Vagina (tissue), 2 donors: ENCODE data around the gene ZIC4. TPM values are rescaled to one million over a fixed set of nuclear protein-coding genes. Genes with fewer than 3 reads are reported as not detected.

Experiments
- DNase-seq, 2 donors: peaks; one replicate each; pipeline ENCODE4 v3.0.0-alpha.2; 2017; ENCODE audit errors: extremely low spot score in 2 of 2
- H3K27ac ChIP-seq: fragments of 200-600 bp; sonication (generic); one replicate; pipeline ENCODE4 v1.5.1; 2019
- H3K27me3 ChIP-seq: fragments of 200-600 bp; sonication (generic); one replicate; pipeline ENCODE4 v1.5.1; 2019
- H3K36me3 ChIP-seq, 2 donors: fragments of 200-600 bp; sonication (generic); one replicate each; pipeline ENCODE4 v1.5.1; 2017 to 2019
- H3K4me1 ChIP-seq: fragments of 200-600 bp; sonication (generic); one replicate; pipeline ENCODE4 v1.5.1; 2019
- H3K4me3 ChIP-seq, 2 donors: fragments of 200-600 bp; sonication (generic); 1 replicate in 1 of 2; 2 replicates in 1 of 2; pipeline ENCODE4 v1.5.1; 2016 to 2019
- H3K9me3 ChIP-seq: fragments of 200-600 bp; sonication (generic); one replicate; pipeline ENCODE4 v1.5.1; 2019
- POLR2A ChIP-seq, 2 donors: fragments of 450-650 bp; IDR thresholded peaks; one replicate each; pipeline ENCODE4 v1.6.1; 2017; ENCODE audit warnings: antibody characterized with exemption in 2 of 2, mild to moderate bottlenecking in 2 of 2, moderate library complexity in 2 of 2
- POLR2AphosphoS5 ChIP-seq, 2 donors: sonication (generic); formaldehyde crosslinking; IDR thresholded peaks; one replicate each; pipeline ENCODE4 v1.9.0; 2017; ENCODE audit warnings: antibody characterized with exemption in 2 of 2, mild to moderate bottlenecking in 2 of 2, low read depth in 1 of 2; ENCODE audit not compliant: insufficient read depth in 1 of 2
- intact Hi-C: fragments of 100-400 bp; cut with DNase I; formaldehyde crosslinking; loops from one replicate; pipeline ENCODE4 v1.15.1; 2023
- total RNA-seq: library from RNA; depleted of rRNA; stranded (reverse); fragments of >200 nt; gene quantifications from one replicate; pipeline ENCODE4 v1.2.3, GENCODE V29; 2016
- TF ChIP-seq, protein P1 (sequence below), 3 experiments: fragments of 450-650 bp in 2 of 3; fragments of 200-600 bp in 1 of 3; sonication (generic) in 1 of 3; IDR thresholded peaks; one replicate each; pipeline ENCODE4 v1.5.1; 2017 to 2019; ENCODE audit warnings: antibody characterized with exemption in 3 of 3, mild to moderate bottlenecking in 2 of 3, moderate library complexity in 2 of 3

ZIC4 gene
- total RNA-seq, 1 donor from 2014 or later: not detected

DNA sequence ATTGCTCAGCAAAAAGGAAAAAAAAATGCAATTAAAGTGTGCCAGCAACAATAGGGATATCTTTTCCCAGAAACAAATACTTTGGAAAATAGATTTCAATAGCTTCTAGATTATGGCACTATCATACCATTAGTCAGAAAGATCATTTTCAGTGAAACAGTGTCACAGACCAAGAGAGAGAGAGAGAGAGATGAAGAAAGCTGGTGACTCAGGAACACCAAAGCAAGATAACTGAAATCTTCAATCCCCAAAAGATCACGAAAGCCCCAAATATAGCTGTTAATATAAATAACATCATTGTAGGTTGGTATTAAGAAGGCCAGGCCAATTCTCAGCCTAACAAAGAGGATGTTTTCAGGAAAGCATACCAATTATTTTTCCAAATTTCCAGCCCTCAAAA is 57.4 kb downstream of the ZIC4 start:
- intact Hi-C loops: no loop called here
- no peak for DNase-seq
- Histone ChIP-seq H3K27me3 (no peaks in the 10 kb centered on the region), H3K27ac (no peak overlapping the region), H3K36me3 (no peaks in the 10 kb centered on the region), H3K4me1 (no peaks in the 10 kb centered on the region), H3K9me3 (no peaks in the 10 kb centered on the region), H3K4me3 (no peak overlapping the region)
- no peak for TF ChIP-seq POLR2A (IDR thresholded peaks at IDR 0.05)
- TF ChIP-seq, protein P1, sequence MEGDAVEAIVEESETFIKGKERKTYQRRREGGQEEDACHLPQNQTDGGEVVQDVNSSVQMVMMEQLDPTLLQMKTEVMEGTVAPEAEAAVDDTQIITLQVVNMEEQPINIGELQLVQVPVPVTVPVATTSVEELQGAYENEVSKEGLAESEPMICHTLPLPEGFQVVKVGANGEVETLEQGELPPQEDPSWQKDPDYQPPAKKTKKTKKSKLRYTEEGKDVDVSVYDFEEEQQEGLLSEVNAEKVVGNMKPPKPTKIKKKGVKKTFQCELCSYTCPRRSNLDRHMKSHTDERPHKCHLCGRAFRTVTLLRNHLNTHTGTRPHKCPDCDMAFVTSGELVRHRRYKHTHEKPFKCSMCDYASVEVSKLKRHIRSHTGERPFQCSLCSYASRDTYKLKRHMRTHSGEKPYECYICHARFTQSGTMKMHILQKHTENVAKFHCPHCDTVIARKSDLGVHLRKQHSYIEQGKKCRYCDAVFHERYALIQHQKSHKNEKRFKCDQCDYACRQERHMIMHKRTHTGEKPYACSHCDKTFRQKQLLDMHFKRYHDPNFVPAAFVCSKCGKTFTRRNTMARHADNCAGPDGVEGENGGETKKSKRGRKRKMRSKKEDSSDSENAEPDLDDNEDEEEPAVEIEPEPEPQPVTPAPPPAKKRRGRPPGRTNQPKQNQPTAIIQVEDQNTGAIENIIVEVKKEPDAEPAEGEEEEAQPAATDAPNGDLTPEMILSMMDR (IDR thresholded peaks at IDR 0.05): no peak
- no peak for TF ChIP-seq POLR2AphosphoS5 (IDR thresholded peaks at IDR 0.05; ENCODE audit: insufficient read depth in 1 of 2, low read depth in 1 of 2)

DNA sequence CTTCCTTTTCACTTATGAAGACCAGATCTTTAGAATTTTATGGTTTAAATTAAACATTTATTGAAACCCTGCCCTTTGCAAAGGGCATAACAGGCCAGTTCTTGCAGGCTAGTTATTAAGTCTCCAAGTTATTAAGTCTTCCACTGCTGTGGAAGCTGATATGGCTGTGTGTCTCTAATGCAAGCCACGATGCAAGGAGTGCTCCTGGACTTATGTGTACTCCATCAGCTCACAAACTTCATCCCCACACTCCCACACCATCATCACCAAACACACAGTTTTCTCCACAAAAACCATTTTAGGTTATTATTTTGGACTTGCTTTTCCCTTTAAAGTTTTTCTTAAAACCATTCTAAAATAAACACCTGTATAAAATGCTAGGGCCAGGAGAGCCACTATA is 62.4 kb downstream of the ZIC4 start:
- Histone ChIP-seq H3K27ac (no peak overlapping the region), H3K27me3 (no peaks in the 10 kb centered on the region), H3K9me3 (no peaks in the 10 kb centered on the region), H3K4me3 (no peak overlapping the region), H3K4me1 (no peaks in the 10 kb centered on the region), H3K36me3 (no peaks in the 10 kb centered on the region)
- intact Hi-C loops: no loop called here
- DNase-seq: no peak
- TF ChIP-seq, protein P1 (IDR thresholded peaks at IDR 0.05): no peak
- no peak for TF ChIP-seq POLR2A (IDR thresholded peaks at IDR 0.05)
- TF ChIP-seq POLR2AphosphoS5 (IDR thresholded peaks at IDR 0.05; ENCODE audit: insufficient read depth in 1 of 2, low read depth in 1 of 2): no peak

DNA sequence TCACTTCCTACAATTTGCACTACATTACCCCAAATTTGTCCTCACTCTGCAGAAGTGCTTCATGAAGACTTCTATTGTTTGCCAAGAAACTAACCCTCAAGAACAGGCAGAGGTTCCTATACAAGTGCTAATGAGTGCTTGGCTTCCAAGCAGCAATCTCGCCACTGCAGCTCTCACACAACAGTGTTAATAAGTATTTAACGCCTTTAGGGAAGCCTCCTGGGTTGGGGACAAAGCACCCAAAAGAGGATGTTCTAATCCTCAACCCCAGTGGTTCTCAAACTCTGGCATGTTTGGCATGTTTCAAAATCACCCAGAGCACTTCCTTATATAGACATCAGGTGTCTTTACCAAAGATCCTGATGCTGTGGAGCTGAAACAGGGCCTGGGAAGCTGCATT is 64.6 kb downstream of the ZIC4 start:
- Histone ChIP-seq H3K4me3 (no peak overlapping the region), H3K27ac (no peak overlapping the region), H3K36me3 (no peaks in the 10 kb centered on the region), H3K27me3 (no peaks in the 10 kb centered on the region), H3K9me3 (no peaks in the 10 kb centered on the region), H3K4me1 (no peaks in the 10 kb centered on the region)
- TF ChIP-seq POLR2AphosphoS5 (IDR thresholded peaks at IDR 0.05; ENCODE audit: insufficient read depth in 1 of 2, low read depth in 1 of 2): no peak
- TF ChIP-seq POLR2A (IDR thresholded peaks at IDR 0.05): no peak
- TF ChIP-seq, protein P1 (IDR thresholded peaks at IDR 0.05): no peak
- DNase-seq: no peak
- intact Hi-C loops: no loop called here

DNA sequence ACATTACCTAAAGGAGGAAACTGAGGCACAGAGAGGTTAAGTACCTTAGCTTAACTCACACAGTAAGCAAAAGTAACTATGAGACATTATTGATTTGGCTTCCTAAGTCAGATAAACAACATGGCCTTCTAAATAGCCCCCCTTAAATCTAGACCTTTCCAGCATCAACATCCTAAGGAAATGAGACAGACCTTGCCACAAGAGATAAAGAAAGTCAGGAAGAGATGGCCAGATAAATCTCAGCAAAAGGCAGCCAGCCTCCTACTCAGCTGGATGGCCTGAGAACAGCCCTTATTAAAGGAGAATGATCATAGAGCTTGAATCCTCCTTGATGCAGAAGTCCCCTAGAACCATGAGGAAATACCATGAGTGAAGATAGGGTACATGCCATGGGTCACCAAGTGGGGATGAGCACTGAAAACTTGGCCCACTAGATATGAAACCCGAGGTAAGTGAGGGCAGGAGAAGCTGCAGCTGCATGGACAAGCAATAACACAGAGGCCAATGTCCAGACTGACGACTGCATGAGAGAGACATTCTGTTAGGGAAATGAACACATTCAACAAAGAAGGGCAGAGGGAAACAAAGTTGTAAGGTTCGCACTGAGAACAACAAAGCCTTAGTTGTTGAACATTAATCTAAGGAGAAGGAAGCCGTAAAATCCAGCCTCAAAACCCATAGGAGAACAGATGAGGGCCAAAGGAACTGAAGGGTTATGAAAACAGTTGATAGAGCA is 69.6 kb downstream of the ZIC4 start:
- Histone ChIP-seq H3K27ac (no peak overlapping the region), H3K9me3 (no peaks in the 10 kb centered on the region), H3K36me3 (no peaks in the 10 kb centered on the region), H3K27me3 (no peaks in the 10 kb centered on the region), H3K4me1 (no peaks in the 10 kb centered on the region), H3K4me3 (no peak overlapping the region)
- TF ChIP-seq POLR2A (IDR thresholded peaks at IDR 0.05): no peak
- TF ChIP-seq, protein P1 (IDR thresholded peaks at IDR 0.05): no peak
- no peak for DNase-seq
- intact Hi-C loops: no loop called here

Other genes with a start within 250 kb of the ZIC4 start
- gene ZIC1, start 2.8 kb upstream of the ZIC4 start, total RNA-seq: not detected